ENCODE data around the gene FMN2.

FMN2 gene

GRCh38 chr1:240091614-240092300 is at the start of gene FMN2:
TSS of gene FMN2 (plus strand) at chr1:240091883. CDS start at chr1:240092110, 227 bp downstream.
- peak; percentile 88 for DNase-seq (ENCODE audit: low spot score)

GRCh38 chr1:240044620-240045019 is 47.1 kb upstream of the FMN2 start:
- DNase-seq (ENCODE audit: low spot score), result no peak

DNA sequence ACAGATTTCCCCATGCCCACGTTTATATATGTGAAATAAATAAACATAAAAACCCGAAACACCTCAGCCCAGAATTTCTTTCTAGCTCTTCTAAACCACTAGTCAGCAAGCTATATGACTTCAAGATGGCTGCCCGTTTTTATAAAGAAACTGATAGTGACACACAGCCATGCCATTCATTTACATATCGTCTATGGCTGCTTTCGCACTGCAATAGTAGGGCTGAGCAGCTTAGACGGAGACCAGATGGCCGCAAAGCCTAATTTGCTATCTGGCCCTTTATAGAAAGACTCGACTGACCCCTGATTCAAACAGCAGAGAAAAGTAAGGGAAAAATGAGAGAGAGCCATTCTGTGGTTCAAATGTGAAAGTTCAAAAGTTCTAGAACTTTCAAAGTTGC is 45.7 kb upstream of the FMN2 start:
- no peak for DNase-seq (ENCODE audit: low spot score)

- no peak for DNase-seq (ENCODE audit: low spot score)
These were observed 37.5 kb upstream of the FMN2 start for GRCh38 chr1:240054109-240054701.

DNA sequence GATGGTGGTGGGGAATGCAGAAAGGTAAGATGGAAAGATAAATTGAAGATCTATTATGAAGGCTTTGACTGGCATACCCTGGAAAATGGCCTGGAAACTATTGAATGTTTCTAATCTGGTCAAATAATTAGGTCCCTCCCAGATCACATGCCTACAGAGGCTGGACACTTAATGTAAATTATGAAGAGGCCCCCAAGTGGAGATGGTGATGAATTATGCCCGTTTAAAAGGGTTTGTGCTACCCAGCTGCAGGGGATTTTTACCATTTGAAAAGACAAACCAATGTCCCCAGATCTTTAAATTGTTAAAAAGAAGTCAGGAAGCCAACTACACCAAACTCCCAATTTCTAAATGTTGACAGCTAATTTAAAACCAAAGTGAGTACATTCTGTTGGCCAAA is 35.7 kb upstream of the FMN2 start:
- DNase-seq (ENCODE audit: low spot score), result no peak

DNA sequence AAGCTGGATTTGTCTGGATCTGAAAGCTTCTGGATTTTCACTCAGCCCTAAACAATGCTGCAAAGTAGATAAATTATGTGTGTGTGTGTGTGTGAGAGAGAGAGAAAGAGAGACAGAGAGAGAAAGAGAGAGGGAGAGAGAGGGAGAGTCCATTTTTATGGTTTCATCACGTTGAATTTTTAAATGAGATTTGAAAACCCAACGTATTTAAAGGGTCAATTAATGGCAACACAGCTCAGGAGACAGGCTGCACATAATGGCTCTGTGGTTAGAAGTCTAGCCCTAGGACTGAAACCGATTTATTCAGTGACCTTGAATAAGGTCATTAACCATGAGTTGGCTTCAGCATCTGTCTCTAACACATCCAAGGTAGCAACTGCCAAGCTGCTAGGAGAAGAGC is 35.3 kb upstream of the FMN2 start:
- DNase-seq (ENCODE audit: low spot score), result no peak

DNA sequence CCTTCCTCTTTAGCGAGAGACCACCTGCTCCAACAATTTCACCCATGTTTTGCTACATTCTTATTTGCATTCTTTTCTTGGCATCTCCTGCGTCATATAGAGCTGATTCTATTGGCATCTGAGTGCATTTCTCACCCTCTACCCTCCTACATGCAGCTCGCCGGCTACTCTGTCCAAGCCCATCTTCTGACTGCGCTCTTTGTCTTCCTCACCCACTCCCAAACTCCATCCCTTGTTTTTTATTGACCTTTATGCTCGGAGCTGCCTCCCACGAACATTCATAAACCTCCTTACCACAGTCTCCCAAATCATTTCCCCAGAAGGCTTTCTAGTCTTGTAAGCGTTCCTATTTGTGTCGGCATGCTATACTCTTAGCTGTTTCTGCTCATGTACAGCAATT is 33.6 kb upstream of the FMN2 start:
- no peak for DNase-seq (ENCODE audit: low spot score)

DNA sequence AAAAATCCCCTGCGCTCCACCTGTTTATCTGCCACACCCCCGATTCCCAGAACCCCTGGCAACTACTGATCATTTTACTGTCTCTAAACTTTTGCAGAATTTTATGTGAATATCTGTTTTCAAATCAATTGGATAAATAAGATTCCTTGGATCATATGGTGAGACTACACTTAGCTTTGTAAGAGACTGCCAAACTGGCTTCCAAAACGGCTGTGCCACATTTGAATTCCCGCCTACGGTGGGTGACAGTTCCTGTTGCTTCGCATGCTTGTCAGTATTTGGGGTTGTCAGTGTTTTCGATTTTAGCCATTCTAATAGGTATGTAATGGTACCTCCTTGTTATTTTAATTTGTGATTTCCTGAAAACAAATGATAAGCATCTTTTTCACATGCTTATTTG is 22.7 kb upstream of the FMN2 start:
- no peak for DNase-seq (ENCODE audit: low spot score)

GRCh38 chr1:240070188-240070587 is 21.5 kb upstream of the FMN2 start:
- DNase-seq (ENCODE audit: low spot score), result no peak

DNA sequence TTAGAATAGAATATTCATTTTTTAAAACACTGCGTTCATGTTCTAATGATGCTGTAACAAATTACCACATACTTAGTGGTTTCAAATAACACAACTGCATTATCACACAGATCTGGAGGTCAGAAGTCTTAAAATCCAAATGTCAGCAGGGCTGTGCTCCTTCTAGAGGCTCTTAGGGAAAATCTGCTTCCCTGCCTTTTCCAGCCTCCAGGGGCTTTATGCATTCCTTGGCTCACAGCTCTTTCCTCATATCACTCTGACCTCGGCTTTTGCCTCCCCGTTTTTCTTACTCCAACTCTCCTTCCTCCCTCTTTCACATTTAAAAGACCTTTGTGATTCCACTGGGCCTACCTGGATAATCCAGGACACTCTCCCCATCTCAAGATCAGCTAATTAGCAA is 18.6 kb upstream of the FMN2 start:
- DNase-seq (ENCODE audit: low spot score), result peak; percentile 16

- DNase-seq (ENCODE audit: low spot score), result no peak
These were observed 17.3 kb upstream of the FMN2 start for GRCh38 chr1:240074422-240074821.

- no peak for DNase-seq (ENCODE audit: low spot score)
These were observed 16.8 kb upstream of the FMN2 start for GRCh38 chr1:240074908-240075307.

- no peak for DNase-seq (ENCODE audit: low spot score)
These were observed 7.3 kb upstream of the FMN2 start for GRCh38 chr1:240084337-240084736.

- DNase-seq (ENCODE audit: low spot score), result no peak
These were observed 6.9 kb upstream of the FMN2 start for GRCh38 chr1:240084749-240085148.

GRCh38 chr1:240086726-240087125 is 5.0 kb upstream of the FMN2 start:
- DNase-seq (ENCODE audit: low spot score), result no peak

- DNase-seq (ENCODE audit: low spot score), result no peak
These were observed 1.7 kb upstream of the FMN2 start for GRCh38 chr1:240090014-240090413.

- DNase-seq (ENCODE audit: low spot score), result no peak
These were observed 604 bp upstream of the FMN2 start for GRCh38 chr1:240090957-240091600.

DNA sequence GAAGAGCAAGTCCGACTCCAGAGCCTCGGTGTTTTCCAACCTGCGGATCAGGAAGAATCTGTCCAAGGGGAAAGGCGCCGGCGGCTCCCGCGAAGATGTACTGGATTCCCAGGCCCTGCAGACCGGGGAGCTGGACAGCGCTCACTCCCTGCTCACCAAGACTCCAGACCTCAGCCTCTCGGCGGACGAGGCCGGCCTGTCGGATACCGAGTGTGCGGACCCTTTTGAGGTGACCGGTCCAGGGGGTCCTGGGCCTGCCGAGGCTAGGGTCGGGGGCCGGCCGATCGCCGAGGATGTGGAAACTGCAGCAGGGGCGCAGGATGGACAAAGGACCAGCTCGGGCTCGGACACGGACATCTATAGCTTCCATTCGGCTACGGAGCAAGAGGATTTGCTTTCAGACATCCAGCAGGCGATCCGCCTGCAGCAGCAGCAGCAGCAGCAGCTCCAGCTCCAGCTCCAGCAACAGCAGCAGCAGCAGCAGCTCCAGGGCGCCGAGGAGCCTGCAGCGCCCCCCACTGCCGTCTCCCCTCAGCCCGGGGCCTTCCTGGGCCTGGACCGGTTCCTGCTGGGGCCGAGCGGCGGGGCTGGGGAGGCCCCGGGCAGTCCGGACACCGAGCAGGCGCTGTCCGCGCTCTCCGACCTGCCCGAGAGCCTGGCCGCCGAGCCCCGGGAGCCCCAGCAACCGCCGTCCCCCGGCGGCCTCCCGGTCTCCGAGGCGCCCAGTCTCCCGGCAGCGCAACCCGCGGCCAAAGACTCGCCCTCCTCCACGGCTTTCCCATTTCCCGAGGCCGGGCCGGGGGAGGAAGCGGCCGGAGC is 827 bp downstream of the FMN2 start:
- DNase-seq (ENCODE audit: low spot score), result peak; percentile 62

DNA sequence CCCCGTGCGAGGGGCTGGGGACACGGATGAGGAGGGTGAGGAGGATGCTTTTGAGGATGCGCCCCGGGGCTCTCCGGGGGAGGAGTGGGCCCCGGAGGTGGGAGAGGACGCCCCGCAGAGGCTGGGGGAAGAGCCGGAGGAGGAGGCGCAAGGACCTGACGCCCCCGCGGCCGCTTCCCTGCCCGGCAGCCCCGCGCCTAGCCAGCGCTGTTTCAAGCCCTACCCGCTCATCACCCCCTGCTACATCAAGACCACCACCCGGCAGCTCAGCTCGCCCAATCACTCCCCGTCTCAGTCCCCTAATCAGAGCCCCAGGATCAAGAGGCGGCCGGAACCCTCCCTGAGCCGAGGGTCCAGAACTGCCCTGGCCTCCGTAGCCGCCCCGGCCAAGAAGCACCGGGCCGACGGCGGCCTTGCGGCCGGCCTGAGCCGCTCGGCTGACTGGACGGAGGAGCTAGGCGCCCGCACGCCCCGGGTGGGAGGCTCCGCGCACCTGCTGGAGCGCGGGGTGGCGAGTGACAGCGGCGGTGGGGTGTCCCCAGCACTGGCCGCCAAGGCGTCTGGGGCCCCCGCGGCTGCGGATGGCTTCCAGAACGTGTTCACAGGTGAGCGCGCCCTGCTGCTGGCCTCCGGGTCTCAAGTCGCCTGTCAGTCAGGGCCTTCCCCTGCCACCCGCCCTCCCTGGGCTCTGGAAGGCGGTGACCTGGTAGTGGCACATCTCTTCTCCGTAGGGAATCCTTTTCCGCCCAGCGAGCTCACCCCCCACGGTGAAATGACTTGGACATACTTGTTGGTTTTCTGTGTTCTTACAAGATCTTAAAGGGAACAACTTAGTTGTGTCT is 1.7 kb downstream of the FMN2 start:
- DNase-seq (ENCODE audit: low spot score), result peak; percentile 54

- no peak for DNase-seq (ENCODE audit: low spot score)
These were observed 2.5 kb downstream of the FMN2 start for GRCh38 chr1:240094041-240094722.

DNA sequence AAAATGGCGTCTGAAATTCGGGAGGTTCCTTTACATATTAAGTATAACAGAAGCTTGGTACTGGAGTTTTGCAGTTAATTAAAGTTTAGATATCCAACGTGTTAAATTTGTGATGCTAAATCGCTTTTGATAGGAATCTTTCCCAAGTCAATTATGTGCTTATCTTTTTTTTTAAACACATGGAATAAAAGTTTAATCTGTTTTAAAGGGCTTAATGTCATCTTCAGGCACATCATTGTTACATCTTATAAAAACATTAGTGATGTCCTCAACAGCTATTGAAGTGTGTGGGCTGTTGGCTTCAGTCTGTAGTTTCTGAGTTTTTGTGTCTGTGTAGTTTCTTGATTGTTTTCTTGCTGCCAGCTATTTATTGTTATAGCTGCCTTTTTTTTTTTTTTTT is 5.3 kb downstream of the FMN2 start:
- no peak for DNase-seq (ENCODE audit: low spot score)

Data from iPS-NIHi11 (cell line).